ENCODE data around the gene CARMIL1. TPM values are rescaled to one million over a fixed set of nuclear protein-coding genes. Genes with fewer than 3 reads are reported as not detected.

CARMIL1 gene
- total RNA-seq, 2 donors from 2014 or later: 28.7 to 31.6 TPM

DNA sequence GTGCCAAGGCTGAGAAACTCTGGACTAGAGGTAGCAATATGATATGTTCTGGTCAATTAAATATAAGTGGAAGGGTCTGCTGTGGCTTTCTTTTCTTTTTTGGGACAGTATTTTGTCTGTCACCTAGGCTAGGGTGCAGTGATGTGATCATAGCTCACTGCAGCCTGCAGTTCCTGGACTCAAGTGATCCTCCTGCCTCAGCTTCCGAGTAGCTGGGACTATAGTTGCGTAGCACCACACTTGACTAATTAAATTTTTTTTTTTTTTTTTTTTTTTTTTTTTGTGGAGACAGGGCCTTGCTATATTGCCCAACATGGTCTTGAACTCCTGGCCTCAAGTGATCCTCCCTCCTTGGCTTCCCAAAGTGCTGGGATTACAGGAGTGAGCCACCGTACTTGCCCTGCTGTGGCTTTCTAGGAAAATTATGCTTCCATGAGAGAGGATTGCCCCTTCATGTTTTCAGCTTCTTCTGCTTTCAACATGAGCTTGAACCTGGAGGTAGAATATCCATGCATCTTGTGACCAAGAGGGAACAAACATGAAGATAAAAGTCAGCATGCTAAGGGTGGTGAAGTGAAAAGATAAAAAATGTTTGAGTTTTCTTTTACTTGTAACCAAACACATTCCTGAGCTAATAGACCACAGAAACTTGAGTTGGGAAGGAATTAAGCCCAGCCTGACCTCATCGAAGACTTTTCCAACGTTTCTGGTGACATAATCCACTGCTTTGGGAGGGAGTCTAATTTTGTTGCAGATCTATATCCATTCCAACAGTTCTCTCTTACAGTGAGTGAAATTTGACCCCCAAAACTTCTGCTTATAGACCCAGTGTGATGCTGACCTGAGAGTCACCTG is 75.1 kb downstream of the CARMIL1 start:
- 90 to 91% methylated on average over 3 to 5 of the region's 5 CpGs for WGBS, 2 experiments (ENCODE audit: insufficient coverage in 1 of 2, insufficient read length in 1 of 2)
- H3K27ac Mint-ChIP-seq: no peak overlapping the region
- H3K27me3 Mint-ChIP-seq (ENCODE audit: insufficient read depth): no peaks in the 10 kb centered on the region
- Histone ChIP-seq H3K4me1 (ENCODE audit: control insufficient read depth, insufficient read depth, low read length) (peaks cover 3% of the 10 kb centered on the region), H3K27me3 (ENCODE audit: control insufficient read depth, insufficient read depth, low read length, poor library complexity, severe bottlenecking) (no peaks in the 10 kb centered on the region), H3K36me3 (ENCODE audit: control insufficient read depth, insufficient read depth, low read length) (no peaks in the 10 kb centered on the region), H3K9me3 (ENCODE audit: control insufficient read depth, low read length) (no peaks in the 10 kb centered on the region), H3K4me3 (ENCODE audit: low read length) (no peak overlapping the region), H3K9ac (ENCODE audit: extremely low read depth, low read length, poor library complexity, severe bottlenecking) (no peak overlapping the region), H3K27ac (ENCODE audit: low read depth, low read length) (no peak overlapping the region)
- DNase-seq: no peak
- TF ChIP-seq, protein P1, sequence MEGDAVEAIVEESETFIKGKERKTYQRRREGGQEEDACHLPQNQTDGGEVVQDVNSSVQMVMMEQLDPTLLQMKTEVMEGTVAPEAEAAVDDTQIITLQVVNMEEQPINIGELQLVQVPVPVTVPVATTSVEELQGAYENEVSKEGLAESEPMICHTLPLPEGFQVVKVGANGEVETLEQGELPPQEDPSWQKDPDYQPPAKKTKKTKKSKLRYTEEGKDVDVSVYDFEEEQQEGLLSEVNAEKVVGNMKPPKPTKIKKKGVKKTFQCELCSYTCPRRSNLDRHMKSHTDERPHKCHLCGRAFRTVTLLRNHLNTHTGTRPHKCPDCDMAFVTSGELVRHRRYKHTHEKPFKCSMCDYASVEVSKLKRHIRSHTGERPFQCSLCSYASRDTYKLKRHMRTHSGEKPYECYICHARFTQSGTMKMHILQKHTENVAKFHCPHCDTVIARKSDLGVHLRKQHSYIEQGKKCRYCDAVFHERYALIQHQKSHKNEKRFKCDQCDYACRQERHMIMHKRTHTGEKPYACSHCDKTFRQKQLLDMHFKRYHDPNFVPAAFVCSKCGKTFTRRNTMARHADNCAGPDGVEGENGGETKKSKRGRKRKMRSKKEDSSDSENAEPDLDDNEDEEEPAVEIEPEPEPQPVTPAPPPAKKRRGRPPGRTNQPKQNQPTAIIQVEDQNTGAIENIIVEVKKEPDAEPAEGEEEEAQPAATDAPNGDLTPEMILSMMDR (conservative IDR thresholded peaks at IDR 0.05): no peak
- H3K36me3 Mint-ChIP-seq (ENCODE audit: low read depth): no peaks in the 10 kb centered on the region
- peaks cover 21% of the 10 kb centered on the region for H3K4me1 Mint-ChIP-seq
- no peaks in the 10 kb centered on the region for H3K9me3 Mint-ChIP-seq
- no peak overlapping the region for H3K4me3 Mint-ChIP-seq

DNA sequence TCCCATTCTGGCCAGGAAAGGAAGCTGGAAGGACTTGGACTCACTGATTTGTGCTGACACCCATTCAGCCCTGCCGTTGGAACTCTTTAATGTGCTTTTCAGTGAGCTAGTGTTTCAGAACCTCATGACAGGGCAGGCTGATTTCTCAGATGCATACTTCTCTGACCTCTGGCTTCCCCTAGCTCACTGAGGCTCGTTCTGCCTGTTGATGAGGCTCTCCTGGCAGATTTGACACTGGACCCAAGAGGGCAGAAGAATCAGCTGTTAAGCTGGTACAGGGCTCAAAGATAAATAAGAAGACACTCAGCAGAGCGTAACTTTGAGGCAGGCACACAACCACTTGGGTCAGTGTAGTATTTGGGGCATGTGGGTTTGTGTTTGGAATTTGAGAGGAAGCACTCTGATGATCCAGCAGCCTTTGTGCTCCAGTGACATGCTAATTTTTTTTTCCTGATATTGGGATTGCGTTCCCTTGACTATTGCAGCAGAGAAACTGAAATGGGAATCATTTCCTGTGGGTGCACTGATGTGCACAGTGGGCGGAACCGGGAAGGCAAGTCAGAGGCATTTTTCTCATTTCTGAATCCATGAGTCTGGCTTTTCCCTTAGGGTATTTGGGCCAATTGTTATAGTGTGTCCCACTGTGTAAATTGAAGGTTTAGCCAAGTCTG is 80.2 kb downstream of the CARMIL1 start:
- TF ChIP-seq, protein P1 (conservative IDR thresholded peaks at IDR 0.05): no peak
- H3K9me3 Mint-ChIP-seq: no peaks in the 10 kb centered on the region
- Histone ChIP-seq H3K27ac (ENCODE audit: low read depth, low read length) (no peak overlapping the region), H3K9ac (ENCODE audit: extremely low read depth, low read length, poor library complexity, severe bottlenecking) (no peak overlapping the region), H3K36me3 (ENCODE audit: control insufficient read depth, insufficient read depth, low read length) (no peaks in the 10 kb centered on the region), H3K4me1 (ENCODE audit: control insufficient read depth, insufficient read depth, low read length) (peaks cover 12% of the 10 kb centered on the region), H3K4me3 (ENCODE audit: low read length) (no peak overlapping the region), H3K9me3 (ENCODE audit: control insufficient read depth, low read length) (no peaks in the 10 kb centered on the region), H3K27me3 (ENCODE audit: control insufficient read depth, insufficient read depth, low read length, poor library complexity, severe bottlenecking) (no peaks in the 10 kb centered on the region)
- no peak overlapping the region for H3K4me3 Mint-ChIP-seq
- 83 to 87% methylated on average over 4 to 6 of the region's 6 CpGs for WGBS, 2 experiments (ENCODE audit: insufficient coverage in 1 of 2, insufficient read length in 1 of 2)
- DNase-seq: peak; percentile 45
- H3K27ac Mint-ChIP-seq: no peak overlapping the region
- no peaks in the 10 kb centered on the region for H3K36me3 Mint-ChIP-seq (ENCODE audit: low read depth)
- peaks cover 28% of the 10 kb centered on the region for H3K4me1 Mint-ChIP-seq
- H3K27me3 Mint-ChIP-seq (ENCODE audit: insufficient read depth): no peaks in the 10 kb centered on the region

DNA sequence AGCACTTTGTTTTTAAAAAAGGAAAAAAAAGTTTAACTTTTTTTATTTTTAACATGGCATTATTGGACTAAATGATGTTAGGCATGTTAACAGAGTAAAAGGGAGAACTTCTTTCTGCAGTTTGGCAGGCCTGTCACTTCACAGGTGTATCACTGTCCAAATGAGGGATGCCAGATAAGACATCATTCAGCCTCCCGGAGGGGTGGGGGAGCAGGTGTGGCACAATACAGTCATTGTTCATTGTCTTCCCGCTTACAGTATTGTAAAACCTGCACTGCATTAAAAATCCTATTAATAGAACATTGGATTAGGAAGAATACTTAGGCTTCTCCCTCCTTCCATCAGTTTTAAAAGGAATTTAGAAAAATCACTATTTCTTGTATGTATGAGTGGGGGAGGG is 80.7 kb downstream of the CARMIL1 start:
- H3K4me1 Mint-ChIP-seq: peaks cover 24% of the 10 kb centered on the region
- TF ChIP-seq, protein P1 (conservative IDR thresholded peaks at IDR 0.05): no peak
- no peak overlapping the region for H3K27ac Mint-ChIP-seq
- Histone ChIP-seq H3K4me3 (ENCODE audit: low read length) (no peak overlapping the region), H3K27ac (ENCODE audit: low read depth, low read length) (no peak overlapping the region), H3K36me3 (ENCODE audit: control insufficient read depth, insufficient read depth, low read length) (no peaks in the 10 kb centered on the region), H3K9ac (ENCODE audit: extremely low read depth, low read length, poor library complexity, severe bottlenecking) (no peak overlapping the region), H3K9me3 (ENCODE audit: control insufficient read depth, low read length) (no peaks in the 10 kb centered on the region), H3K27me3 (ENCODE audit: control insufficient read depth, insufficient read depth, low read length, poor library complexity, severe bottlenecking) (no peaks in the 10 kb centered on the region), H3K4me1 (ENCODE audit: control insufficient read depth, insufficient read depth, low read length) (peaks cover 12% of the 10 kb centered on the region)
- no peaks in the 10 kb centered on the region for H3K27me3 Mint-ChIP-seq (ENCODE audit: insufficient read depth)
- H3K4me3 Mint-ChIP-seq: no peak overlapping the region
- DNase-seq: no peak
- 83 to 94% methylated on average over 1 to 2 of the region's 2 CpGs for WGBS, 2 experiments (ENCODE audit: insufficient coverage in 1 of 2, insufficient read length in 1 of 2)
- no peaks in the 10 kb centered on the region for H3K9me3 Mint-ChIP-seq
- no peaks in the 10 kb centered on the region for H3K36me3 Mint-ChIP-seq (ENCODE audit: low read depth)

Measured in endodermal cell (in vitro differentiated cells).